NT2/D1 (cell line): ENCODE measurements around the gene ATG10.

Source experiments
- DNase-seq: peaks from one replicate; pipeline ENCODE4 v3.0.0-alpha.2; 2011; ENCODE audit warnings: low read depth, low spot score
- H3K27me3 ChIP-seq: 2 replicates; pipeline ENCODE4 v1.6.0; 2011; ENCODE audit warnings: mild to moderate bottlenecking; ENCODE audit not compliant: insufficient read length, insufficient read depth
- H3K36me3 ChIP-seq: 2 replicates; pipeline ENCODE4 v1.6.1; 2011; ENCODE audit warnings: mild to moderate bottlenecking, low read length, mixed read lengths; ENCODE audit not compliant: insufficient read depth, insufficient read length
- H3K4me1 ChIP-seq: 2 replicates; pipeline ENCODE4 v1.5.1; 2011; ENCODE audit not compliant: insufficient read depth, insufficient read length
- H3K4me3 ChIP-seq: 2 replicates; pipeline ENCODE4 v1.5.1; 2011; ENCODE audit warnings: low read depth; ENCODE audit not compliant: insufficient read length
- H3K9ac ChIP-seq: 2 replicates; pipeline ENCODE4 v1.6.0; 2011; ENCODE audit warnings: low read depth; ENCODE audit not compliant: insufficient read length
- H3K9me3 ChIP-seq: 2 replicates; pipeline ENCODE4 v1.5.1; 2011; ENCODE audit warnings: mild to moderate bottlenecking, low read length; ENCODE audit not compliant: insufficient read depth
- SUZ12 ChIP-seq: IDR thresholded peaks from 2 replicates; pipeline ENCODE4 v1.6.1; 2011; ENCODE audit not compliant: insufficient read length, insufficient read depth; ENCODE audit errors: extremely low read depth
- YY1 ChIP-seq: IDR thresholded peaks from 2 replicates; pipeline ENCODE4 v1.6.1; 2011; ENCODE audit not compliant: insufficient read length, insufficient read depth
- ZNF274 ChIP-seq: IDR thresholded peaks from 2 replicates; pipeline ENCODE4 v1.6.1; 2011; ENCODE audit warnings: mild to moderate bottlenecking, low read depth, low read length

ATG10 gene

DNA sequence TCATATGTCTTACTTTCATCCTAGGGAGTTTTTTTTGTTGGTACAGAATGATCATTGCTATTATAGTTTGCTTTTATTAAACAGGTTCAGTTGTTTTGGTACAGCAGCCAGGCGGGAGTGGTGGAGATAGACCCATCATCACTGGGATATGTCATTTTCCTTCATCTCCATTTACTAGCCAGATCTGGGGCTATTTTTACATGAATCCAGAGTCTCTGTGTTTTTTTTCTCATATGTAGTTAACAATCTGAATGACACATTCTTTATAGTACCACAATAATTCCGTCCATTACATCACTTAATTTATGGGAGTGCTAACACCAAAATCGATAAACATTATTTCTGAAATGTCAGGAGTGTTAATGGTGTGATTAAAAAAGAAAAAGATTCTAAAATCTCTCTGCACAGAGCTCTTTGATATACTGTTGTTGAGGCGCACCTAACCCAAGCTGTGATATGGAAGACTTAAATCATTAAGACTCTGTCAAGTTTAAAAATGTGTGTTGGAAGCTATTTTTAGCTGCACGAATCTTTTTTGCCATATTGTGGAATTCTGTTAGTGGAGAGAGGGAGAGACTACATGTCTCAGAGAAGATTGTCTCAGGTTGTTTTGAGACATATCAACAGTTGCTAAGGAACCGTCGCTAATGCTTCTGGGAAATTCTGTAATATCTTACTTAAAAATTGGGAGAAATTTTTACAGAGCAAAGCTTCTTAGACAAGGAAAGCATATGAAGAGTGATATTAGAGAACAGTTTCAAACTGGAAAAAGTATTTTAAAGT lies 246.7 kb downstream of the ATG10 start:
- peaks cover 2% of the 10 kb centered on the region for H3K4me1 ChIP-seq

DNA sequence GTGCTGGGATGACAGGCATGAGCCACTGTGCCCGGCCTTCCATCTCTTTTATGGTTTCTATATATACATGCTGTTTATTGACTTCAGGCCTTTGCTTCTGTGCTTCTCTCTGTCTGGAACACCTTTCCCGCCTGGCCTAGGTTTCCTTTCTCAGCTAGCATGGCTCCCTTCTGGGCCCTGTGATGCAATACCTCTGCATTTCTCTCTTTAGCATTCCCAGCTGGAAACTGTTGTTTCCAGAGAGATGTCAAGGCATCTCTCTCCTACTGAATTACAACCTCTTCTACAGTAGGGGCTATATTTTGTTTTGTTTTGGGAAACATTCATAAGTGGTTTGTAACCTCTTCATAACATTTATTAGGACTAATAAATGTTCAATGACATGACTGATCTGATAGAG lies 249.2 kb downstream of the ATG10 start:
- DNase-seq: no peak
- no peaks in the 10 kb centered on the region for H3K36me3 ChIP-seq
- H3K9ac ChIP-seq: no peak overlapping the region
- H3K9me3 ChIP-seq: no peaks in the 10 kb centered on the region
- H3K4me1 ChIP-seq: peaks cover 2% of the 10 kb centered on the region
- no peaks in the 10 kb centered on the region for H3K27me3 ChIP-seq
- TF ChIP-seq YY1 (no peak), SUZ12 (no peak), ZNF274 (no peak)
- H3K4me3 ChIP-seq: no peak overlapping the region

More for the DNA sequence above, 246.7 kb downstream of the ATG10 start:
- Histone ChIP-seq H3K36me3 (no peaks in the 10 kb centered on the region), H3K9ac (no peak overlapping the region), H3K9me3 (no peaks in the 10 kb centered on the region), H3K4me3 (no peak overlapping the region), H3K27me3 (no peaks in the 10 kb centered on the region)
- TF ChIP-seq YY1 (no peak), ZNF274 (no peak), SUZ12 (no peak)
- no peak for DNase-seq

DNA sequence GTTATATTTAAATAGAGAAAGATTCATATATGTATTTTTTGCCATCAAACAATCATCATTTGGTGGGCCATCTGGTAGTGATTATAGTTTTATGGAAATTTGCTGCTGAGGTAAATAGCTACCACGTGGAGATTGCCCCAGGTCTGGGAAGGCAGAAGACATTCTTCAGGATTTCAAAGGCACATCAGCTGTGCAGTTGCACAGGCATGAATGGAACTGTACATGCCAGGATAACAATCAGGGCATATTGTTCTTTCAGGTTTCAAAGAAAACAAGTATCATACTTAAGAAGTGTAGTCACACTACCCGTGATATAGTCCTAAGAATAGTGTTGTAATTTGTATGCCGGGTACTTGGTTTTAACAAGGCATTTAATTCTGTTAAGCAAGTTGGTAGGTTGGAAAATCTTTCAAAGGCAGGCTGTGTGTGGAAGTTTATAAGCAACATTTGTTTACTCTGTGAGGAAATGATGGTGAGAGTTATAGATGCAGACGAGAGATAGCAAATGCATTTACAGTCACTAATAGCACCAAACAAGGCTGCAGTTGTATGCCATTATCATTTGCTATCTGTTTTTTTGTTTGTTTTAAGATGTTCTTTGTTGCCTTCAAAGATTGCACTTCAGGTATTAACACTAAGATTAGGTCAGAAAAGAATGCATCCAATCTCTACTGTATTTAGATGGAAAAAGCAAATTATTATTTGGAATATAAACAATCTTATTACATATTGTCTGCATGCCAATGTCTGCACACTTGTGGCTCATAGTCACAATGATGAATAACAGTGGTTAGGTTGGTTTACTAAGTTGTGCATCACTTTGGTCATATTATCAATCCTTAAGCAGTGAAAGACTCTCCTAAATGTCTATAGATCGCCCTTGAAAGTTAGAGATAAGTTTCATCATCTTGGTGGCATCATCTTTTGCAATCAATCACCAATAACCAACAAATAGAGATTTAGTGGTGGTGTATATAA lies 251.1 kb downstream of the ATG10 start:
- no peak for DNase-seq
- Histone ChIP-seq H3K9ac (no peak overlapping the region), H3K36me3 (no peaks in the 10 kb centered on the region), H3K9me3 (no peaks in the 10 kb centered on the region), H3K4me1 (peaks cover 2% of the 10 kb centered on the region), H3K27me3 (no peaks in the 10 kb centered on the region), H3K4me3 (no peak overlapping the region)
- TF ChIP-seq ZNF274 (no peak), SUZ12 (no peak)

DNA sequence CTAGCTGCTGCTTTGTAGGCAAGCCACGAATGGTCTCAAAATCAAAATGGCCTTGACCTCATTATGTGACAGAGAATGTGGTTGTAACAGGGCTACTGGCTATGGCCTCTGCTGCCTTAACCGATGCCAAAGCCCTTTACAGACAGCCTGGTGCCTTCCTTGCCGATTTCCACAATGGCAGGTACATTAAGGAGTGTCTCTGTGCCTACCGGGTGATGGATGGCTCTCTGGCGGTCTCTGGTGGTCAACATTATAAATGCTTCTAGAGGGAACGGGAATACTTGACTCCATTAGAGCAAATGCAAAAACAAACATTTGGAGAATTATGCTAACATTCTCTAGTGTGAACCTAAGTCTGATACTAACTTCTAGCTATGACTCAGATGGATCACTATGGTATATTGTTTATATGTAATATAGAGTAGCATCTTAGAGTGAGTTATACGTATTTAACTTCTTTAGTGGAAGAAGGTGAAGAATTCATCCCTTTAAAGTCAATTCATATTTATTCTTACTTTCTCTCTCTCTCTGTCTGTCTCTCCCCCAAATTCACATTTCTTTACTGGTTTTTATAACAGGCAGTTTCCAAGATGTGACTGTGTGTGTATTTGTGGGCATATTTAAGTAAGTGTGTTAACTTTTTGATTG lies 253.8 kb downstream of the ATG10 start:
- peak; percentile 38 for DNase-seq
- Histone ChIP-seq H3K36me3 (no peaks in the 10 kb centered on the region), H3K4me3 (no peak overlapping the region), H3K27me3 (no peaks in the 10 kb centered on the region), H3K9ac (no peak overlapping the region), H3K9me3 (no peaks in the 10 kb centered on the region), H3K4me1 (peaks cover 2% of the 10 kb centered on the region)
- TF ChIP-seq ZNF274: no peak
- no peak for TF ChIP-seq YY1
- TF ChIP-seq SUZ12: no peak

DNA sequence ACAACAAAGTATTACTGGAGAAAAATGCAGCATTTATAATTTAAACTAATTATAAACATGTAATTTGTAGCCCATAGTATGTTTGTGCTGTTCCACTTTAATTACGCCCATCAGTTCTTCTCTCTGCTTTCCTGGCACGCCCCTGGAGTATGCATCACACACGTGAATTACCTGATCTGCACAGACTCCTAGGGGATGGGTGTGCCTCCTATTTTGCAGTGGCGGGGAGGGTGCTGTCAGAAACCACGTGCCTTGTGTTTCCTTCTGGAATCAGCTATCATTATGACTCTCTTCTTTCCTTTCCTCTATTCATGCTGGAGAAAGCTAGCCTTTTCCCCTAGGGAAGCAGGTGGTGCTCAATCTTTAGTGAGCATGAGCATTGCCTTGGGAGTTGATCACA lies 263.1 kb downstream of the ATG10 start:
- Histone ChIP-seq H3K4me3 (no peak overlapping the region), H3K9me3 (no peaks in the 10 kb centered on the region), H3K9ac (no peak overlapping the region), H3K36me3 (no peaks in the 10 kb centered on the region), H3K27me3 (no peaks in the 10 kb centered on the region), H3K4me1 (no peaks in the 10 kb centered on the region)
- DNase-seq: no peak
- TF ChIP-seq SUZ12 (no peak), YY1 (no peak), ZNF274 (no peak)

DNA sequence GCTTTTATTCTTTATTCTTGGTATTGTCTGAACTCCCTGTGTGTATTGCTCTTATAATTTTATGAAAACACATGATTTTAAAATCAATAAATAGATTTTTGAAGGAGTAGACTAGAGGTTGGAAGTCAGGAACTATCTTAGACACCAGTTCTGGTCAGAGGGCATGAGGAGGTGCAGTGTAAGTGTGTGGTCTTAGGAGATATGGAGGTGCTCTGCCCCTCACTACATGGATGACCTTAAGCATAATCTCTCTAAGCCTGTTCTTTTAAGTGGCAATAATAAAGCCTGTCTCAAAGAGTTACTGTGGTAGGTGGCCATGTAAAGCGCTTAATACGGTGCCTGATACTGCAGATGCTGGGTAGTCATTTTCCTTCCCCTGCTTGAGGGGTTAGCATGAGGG lies 272.3 kb downstream of the ATG10 start:
- Histone ChIP-seq H3K27me3 (no peaks in the 10 kb centered on the region), H3K4me3 (no peak overlapping the region), H3K9ac (no peak overlapping the region), H3K36me3 (no peaks in the 10 kb centered on the region), H3K4me1 (no peaks in the 10 kb centered on the region), H3K9me3 (no peaks in the 10 kb centered on the region)
- no peak for DNase-seq
- no peak for TF ChIP-seq ZNF274
- no peak for TF ChIP-seq SUZ12
- no peak for TF ChIP-seq YY1
